Kidney glomerular epithelial cell (primary cell): ENCODE measurements around the gene TMEM255A.

Source experiments
- DNase-seq: peaks from one replicate; lab custom pipeline; 2025; lab: John Stamatoyannopoulos, UW

TMEM255A gene

GRCh38 chrX:120264341-120264740 is 46.9 kb downstream of the TMEM255A start:
- no peak for DNase-seq

GRCh38 chrX:120262859-120263708 is 48.2 kb downstream of the TMEM255A start:
- no peak for DNase-seq

GRCh38 chrX:120260369-120260768 is 50.9 kb downstream of the TMEM255A start:
- DNase-seq, result no peak

GRCh38 chrX:120253784-120254183 is 57.5 kb downstream of the TMEM255A start:
- DNase-seq, result no peak

GRCh38 chrX:120251471-120252011 is 59.7 kb downstream of the TMEM255A start:
- no peak for DNase-seq

- DNase-seq, result peak; percentile 90
Measured at GRCh38 chrX:120250522-120251271, 60.6 kb downstream of the TMEM255A start, which contains the start of gene ZBTB33. TSS of gene ZBTB33 (plus strand) at chrX:120250812. CDS start at chrX:120253416, 2,604 bp downstream.

GRCh38 chrX:120244735-120245498 is 66.3 kb downstream of the TMEM255A start:
- DNase-seq, result peak; percentile 50

- DNase-seq, result no peak
Measured at GRCh38 chrX:120244395-120244734, 66.9 kb downstream of the TMEM255A start.

GRCh38 chrX:120242813-120243212 is 68.4 kb downstream of the TMEM255A start:
- DNase-seq, result no peak

- DNase-seq, result no peak
Measured at GRCh38 chrX:120238933-120239332, 72.3 kb downstream of the TMEM255A start.

- no peak for DNase-seq
Measured at GRCh38 chrX:120236687-120237479, 74.4 kb downstream of the TMEM255A start.

- no peak for DNase-seq
Measured at GRCh38 chrX:120235284-120235683, 76.0 kb downstream of the TMEM255A start.

GRCh38 chrX:120228187-120228908 is 82.9 kb downstream of the TMEM255A start:
- no peak for DNase-seq

GRCh38 chrX:120224388-120224787 is 86.9 kb downstream of the TMEM255A start:
- DNase-seq, result no peak

GRCh38 chrX:120223374-120223773 is 87.9 kb downstream of the TMEM255A start:
- DNase-seq, result no peak

- DNase-seq, result no peak
Measured at GRCh38 chrX:120213438-120214265, 97.6 kb downstream of the TMEM255A start.
